ENCODE measurements around the gene GZF1. TPM values are rescaled to one million over a fixed set of nuclear protein-coding genes. Genes with fewer than 3 reads are reported as not detected.
A peak's percentile ranks its signal among the peaks of the same experiment; 100 is the strongest.

Gene GZF1
- total RNA-seq, 1 donor from 2014 or later, result 12.9 TPM

DNA sequence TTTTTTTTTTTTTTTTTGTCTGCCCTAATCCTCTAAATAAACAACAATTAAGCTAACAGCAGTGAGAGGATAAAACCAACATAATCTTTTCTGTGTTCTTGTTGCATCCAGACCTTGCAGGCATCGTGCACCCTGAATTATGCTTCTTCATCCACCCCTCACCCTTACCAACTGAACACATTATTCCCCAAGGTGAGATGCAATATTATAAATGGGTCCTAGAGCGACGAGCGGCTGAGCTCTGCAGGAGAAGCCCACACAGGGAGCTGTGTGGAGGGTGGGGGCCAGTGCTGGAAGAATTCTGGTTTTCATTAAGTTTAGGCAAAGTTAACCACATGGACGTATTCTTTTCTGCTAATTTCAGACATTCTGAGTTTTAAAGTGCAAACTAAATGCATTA, 43.6 kb upstream of the GZF1 start:
- H3K9ac ChIP-seq, result no peak overlapping the region
- no peak overlapping the region for H3K4me2 ChIP-seq
- no peaks in the 10 kb centered on the region for H4K20me1 ChIP-seq (ENCODE audit: low read depth)
- H3K4me3 Mint-ChIP-seq, result no peak overlapping the region
- H3K9me3 Mint-ChIP-seq, result peaks cover 7% of the 10 kb centered on the region
- no peak for DNase-seq (ENCODE audit: low spot score)
- no peaks in the 10 kb centered on the region for H3K4me1 Mint-ChIP-seq
- H2AFZ ChIP-seq (replicated peaks), result no peak overlapping the region
- no peaks in the 10 kb centered on the region for H3K4me1 ChIP-seq
- no peak overlapping the region for H3K27ac ChIP-seq
- no peaks in the 10 kb centered on the region for H3K27me3 ChIP-seq
- no peaks in the 10 kb centered on the region for H3F3A ChIP-seq (ENCODE audit: low read depth)
- H3K36me3 ChIP-seq, result no peaks in the 10 kb centered on the region
- no peaks in the 10 kb centered on the region for H3K79me2 ChIP-seq (ENCODE audit: low read depth)
- H3K4me3 ChIP-seq, result no peak overlapping the region
- no peak overlapping the region for H3K27ac Mint-ChIP-seq
- no peaks in the 10 kb centered on the region for H3K36me3 Mint-ChIP-seq
- TF ChIP-seq EZH2phosphoT487 (IDR thresholded peaks at IDR 0.05), result no peak
- no peak for TF ChIP-seq CTCF (IDR thresholded peaks at IDR 0.05)
- TF ChIP-seq EZH2 (IDR thresholded peaks at IDR 0.05), result no peak
- no peaks in the 10 kb centered on the region for H3K9me3 ChIP-seq (ENCODE audit: low read depth)
- no peaks in the 10 kb centered on the region for H3K27me3 Mint-ChIP-seq (ENCODE audit: insufficient read depth, low read depth)

GRCh38 chr20:23320317-23320716, 41.7 kb upstream of the GZF1 start:
- Histone ChIP-seq H4K20me1 (ENCODE audit: low read depth) (no peaks in the 10 kb centered on the region), H3K79me2 (ENCODE audit: low read depth) (no peaks in the 10 kb centered on the region), H3K9ac (no peak overlapping the region), H3K9me3 (ENCODE audit: low read depth) (no peaks in the 10 kb centered on the region), H3K4me3 (no peak overlapping the region), H2AFZ (replicated peaks) (no peak overlapping the region), H3K4me2 (no peak overlapping the region), H3F3A (ENCODE audit: low read depth) (no peaks in the 10 kb centered on the region), H3K27ac (no peak overlapping the region), H3K4me1 (peaks cover 7% of the 10 kb centered on the region), H3K36me3 (no peaks in the 10 kb centered on the region), H3K27me3 (no peaks in the 10 kb centered on the region)
- Mint-ChIP-seq H3K27me3 (ENCODE audit: insufficient read depth, low read depth) (peaks cover 3% of the 10 kb centered on the region), H3K4me3 (no peak overlapping the region), H3K9me3 (peaks cover 7% of the 10 kb centered on the region), H3K4me1 (peaks cover 8% of the 10 kb centered on the region), H3K36me3 (no peaks in the 10 kb centered on the region), H3K27ac (no peak overlapping the region)
- no peak for DNase-seq (ENCODE audit: low spot score)
- TF ChIP-seq CTCF (IDR thresholded peaks at IDR 0.05) (peak; percentile 39), EZH2 (IDR thresholded peaks at IDR 0.05) (no peak), EZH2phosphoT487 (IDR thresholded peaks at IDR 0.05) (no peak)

GRCh38 chr20:23325107-23325506, 36.9 kb upstream of the GZF1 start:
- Histone ChIP-seq H3K4me2 (no peak overlapping the region), H3F3A (ENCODE audit: low read depth) (no peaks in the 10 kb centered on the region), H3K4me1 (peaks cover 7% of the 10 kb centered on the region), H3K27ac (no peak overlapping the region), H4K20me1 (ENCODE audit: low read depth) (no peaks in the 10 kb centered on the region), H3K9me3 (ENCODE audit: low read depth) (no peaks in the 10 kb centered on the region), H2AFZ (replicated peaks) (no peak overlapping the region), H3K27me3 (no peaks in the 10 kb centered on the region), H3K79me2 (ENCODE audit: low read depth) (no peaks in the 10 kb centered on the region), H3K9ac (no peak overlapping the region), H3K36me3 (no peaks in the 10 kb centered on the region), H3K4me3 (no peak overlapping the region)
- no peaks in the 10 kb centered on the region for H3K36me3 Mint-ChIP-seq
- peak overlapping the region; percentile 57 for H3K27ac Mint-ChIP-seq
- peaks cover 4% of the 10 kb centered on the region for H3K9me3 Mint-ChIP-seq
- H3K4me3 Mint-ChIP-seq, result no peak overlapping the region
- no peak for TF ChIP-seq CTCF (IDR thresholded peaks at IDR 0.05)
- TF ChIP-seq EZH2phosphoT487 (IDR thresholded peaks at IDR 0.05), result no peak
- no peak for TF ChIP-seq EZH2 (IDR thresholded peaks at IDR 0.05)
- DNase-seq (ENCODE audit: low spot score), result no peak
- peaks cover 3% of the 10 kb centered on the region for H3K27me3 Mint-ChIP-seq (ENCODE audit: insufficient read depth, low read depth)
- H3K4me1 Mint-ChIP-seq, result peaks cover 10% of the 10 kb centered on the region

Measured in neural progenitor cell (in vitro differentiated cells).